ENCODE results near the gene GPSM1. TPM values are rescaled to one million over a fixed set of nuclear protein-coding genes. Genes with fewer than 3 reads are reported as not detected.

GPSM1 gene
- total RNA-seq, 2 donors from 2014 or later = 2.3 to 3.4 TPM

DNA sequence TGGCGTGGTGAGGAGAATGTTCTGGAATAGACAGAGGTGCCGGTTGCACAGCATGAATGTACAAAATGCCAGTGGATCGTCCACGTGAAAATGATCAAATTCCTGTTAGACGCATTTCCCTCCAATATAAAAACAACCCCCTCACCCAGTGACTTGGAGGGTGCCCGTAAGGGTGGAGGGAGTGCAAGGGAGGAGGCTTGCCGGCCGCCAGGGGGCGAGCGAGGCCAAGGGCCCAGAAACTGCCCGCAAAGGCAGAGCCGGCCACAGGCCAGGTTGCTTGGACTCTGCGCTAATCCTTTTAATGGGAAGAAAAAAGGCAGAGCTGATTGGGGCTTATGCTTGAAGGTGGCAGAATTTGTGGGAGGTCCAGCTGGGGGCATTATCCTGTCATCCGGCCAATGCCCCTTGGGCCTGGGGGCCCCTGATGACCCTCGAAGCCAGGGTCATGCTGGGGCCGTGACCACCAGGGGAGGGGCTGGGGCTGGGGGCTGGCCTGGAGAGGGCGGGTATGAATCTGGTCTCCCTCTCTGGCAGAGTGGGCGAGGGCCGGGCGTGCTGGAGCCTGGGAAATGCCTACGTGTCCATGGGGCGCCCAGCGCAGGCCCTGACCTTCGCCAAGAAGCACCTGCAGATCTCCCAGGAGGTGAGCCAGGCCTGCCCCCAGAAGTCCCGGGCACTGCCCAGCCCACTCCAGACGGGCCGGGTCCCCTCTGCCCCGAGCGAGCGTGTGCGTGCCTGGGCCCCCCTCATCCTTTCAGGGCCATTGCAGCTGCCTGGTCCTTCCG lies 12.0 kb downstream of the GPSM1 start:
- H3K27ac ChIP-seq = no peak overlapping the region
- TF ChIP-seq CTCF (IDR thresholded peaks at IDR 0.05) = peak; percentile 89
- peak; percentile 74 for DNase-seq
- H3K36me3 ChIP-seq = no peaks in the 10 kb centered on the region
- H3K9me3 ChIP-seq = no peaks in the 10 kb centered on the region
- no peaks in the 10 kb centered on the region for H3K4me1 ChIP-seq
- intact Hi-C loops (cut with DNase I) = loop anchor here (10.0 kb wide), 1 partner anchor 295 kb away; no protein-coding TSS in a partner anchor
- no peak overlapping the region for H3K9ac ChIP-seq (ENCODE audit: low read depth in 2 of 2, low read length in 2 of 2)
- H3K27me3 ChIP-seq = no peaks in the 10 kb centered on the region
- H3K4me3 ChIP-seq = no peak overlapping the region

DNA sequence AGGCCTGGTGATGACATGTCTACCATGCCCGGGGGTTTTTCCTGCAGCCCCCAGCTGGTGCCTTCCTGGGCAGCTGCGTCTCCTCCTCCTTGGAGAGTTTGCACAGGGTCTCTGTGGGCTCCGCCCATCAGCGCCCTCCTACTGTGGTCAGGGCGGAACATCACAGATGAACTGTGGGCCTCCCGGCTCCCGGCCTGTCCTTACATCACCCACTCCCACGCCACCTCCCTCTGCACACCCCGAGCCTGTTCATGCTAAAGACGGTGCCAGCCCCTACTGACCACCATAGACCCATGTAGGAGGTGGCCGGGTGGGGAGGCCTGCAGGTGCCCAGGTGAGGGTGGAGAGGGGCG lies 12.6 kb downstream of the GPSM1 start:
- Histone ChIP-seq H3K9me3 (no peaks in the 10 kb centered on the region), H3K4me1 (no peaks in the 10 kb centered on the region), H3K9ac (ENCODE audit: low read depth in 2 of 2, low read length in 2 of 2) (no peak overlapping the region), H3K27me3 (no peaks in the 10 kb centered on the region), H3K36me3 (no peaks in the 10 kb centered on the region), H3K4me3 (no peak overlapping the region), H3K27ac (no peak overlapping the region)
- intact Hi-C loops (cut with DNase I) = loop anchor here (10.0 kb wide), 2 partner anchors 65 to 295 kb away; partner anchors contain the start of gene SNAPC4
- DNase-seq = no peak
- TF ChIP-seq CTCF (IDR thresholded peaks at IDR 0.05) = no peak

- Histone ChIP-seq H3K4me3 (no peak overlapping the region), H3K36me3 (no peaks in the 10 kb centered on the region), H3K27ac (no peak overlapping the region), H3K9me3 (no peaks in the 10 kb centered on the region), H3K4me1 (no peaks in the 10 kb centered on the region), H3K9ac (ENCODE audit: low read depth in 2 of 2, low read length in 2 of 2) (no peak overlapping the region), H3K27me3 (no peaks in the 10 kb centered on the region)
- no peak for DNase-seq
- intact Hi-C loops (cut with DNase I) = loop anchor here (10.0 kb wide), 1 partner anchor 64 kb away; the partner anchor contains the start of gene SNAPC4
- TF ChIP-seq CTCF (IDR thresholded peaks at IDR 0.05) = no peak
Measured at GRCh38 chr9:136340356-136341041, 13.2 kb downstream of the GPSM1 start.

DNA sequence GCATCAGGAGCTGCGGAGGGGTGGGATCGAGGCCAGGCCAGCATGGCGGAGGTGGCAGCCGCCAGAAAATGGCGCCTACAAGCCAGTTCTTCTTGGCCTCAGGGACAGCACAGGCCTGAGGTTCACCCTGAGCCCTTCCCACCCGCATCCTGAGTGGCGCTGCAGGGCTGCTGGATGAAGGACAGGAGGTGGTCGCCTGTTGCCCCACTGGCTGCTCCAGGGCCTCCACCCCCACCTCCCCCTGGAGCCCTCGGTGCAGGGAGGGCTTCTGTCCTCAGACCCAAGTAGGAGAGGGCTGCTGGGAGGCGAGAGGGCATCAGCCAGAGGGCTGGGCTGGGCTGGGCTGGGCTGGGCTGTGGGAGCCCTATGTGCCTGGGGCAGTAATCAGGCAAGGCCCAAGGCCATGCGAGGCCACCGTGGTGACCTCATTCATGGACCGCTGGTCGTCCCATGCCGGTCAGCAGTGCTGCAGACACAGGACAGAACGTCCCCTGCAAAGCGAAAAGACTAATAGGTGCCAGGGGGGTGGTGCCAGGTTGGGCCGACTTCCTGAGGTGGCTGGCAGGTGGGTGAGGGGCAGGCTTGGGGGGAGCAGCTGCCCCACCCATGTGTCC lies 13.8 kb downstream of the GPSM1 start:
- Histone ChIP-seq H3K27ac (no peak overlapping the region), H3K27me3 (no peaks in the 10 kb centered on the region), H3K36me3 (no peaks in the 10 kb centered on the region), H3K9me3 (no peaks in the 10 kb centered on the region), H3K4me3 (no peak overlapping the region), H3K4me1 (no peaks in the 10 kb centered on the region), H3K9ac (ENCODE audit: low read depth in 2 of 2, low read length in 2 of 2) (no peak overlapping the region)
- no peak for TF ChIP-seq CTCF (IDR thresholded peaks at IDR 0.05)
- intact Hi-C loops (cut with DNase I) = loop anchor here (10.0 kb wide), 1 partner anchor 64 kb away; the partner anchor contains the start of gene SNAPC4
- no peak for DNase-seq

- DNase-seq = no peak
- Histone ChIP-seq H3K4me1 (no peaks in the 10 kb centered on the region), H3K9ac (ENCODE audit: low read depth in 2 of 2, low read length in 2 of 2) (peak overlapping the region in 1 of 2 donors; percentile 43), H3K36me3 (no peaks in the 10 kb centered on the region), H3K27ac (no peak overlapping the region), H3K27me3 (no peaks in the 10 kb centered on the region), H3K4me3 (no peak overlapping the region), H3K9me3 (no peaks in the 10 kb centered on the region)
- TF ChIP-seq CTCF (IDR thresholded peaks at IDR 0.05) = no peak
- intact Hi-C loops (cut with DNase I) = loop anchor here (10.0 kb wide), 1 partner anchor 63 kb away; the partner anchor contains the start of gene SNAPC4
Measured at GRCh38 chr9:136341769-136342168, 14.4 kb downstream of the GPSM1 start.
